Lung (tissue), 12 donors: ENCODE results near the gene PTF1A. TPM values are rescaled to one million over a fixed set of nuclear protein-coding genes. Genes with fewer than 3 reads are reported as not detected.

ENCODE experiments used
- ATAC-seq: fragments of 200-7000 bp; cut with Tn5 transposase; one replicate; pipeline ENCODE4 v1.9.1; 2020; ENCODE audit warnings: moderate number of reproducible peaks; ENCODE audit not compliant: insufficient read depth, low FRiP score
- DNase-seq, 3 donors: peaks; one replicate each; pipeline ENCODE4 v3.0.0-alpha.2; 2013 to 2017
- H3K27ac ChIP-seq, 2 donors: one replicate each; pipeline ENCODE4 v1.5.1; 2013; ENCODE audit warnings: mild to moderate bottlenecking in 2 of 2, moderate library complexity in 2 of 2, control low read depth in 1 of 2, inconsistent platforms in 1 of 2, low read depth in 1 of 2, low read length in 1 of 2
- H3K27me3 ChIP-seq, 3 donors: one replicate each; pipeline ENCODE4 v1.5.1; 2013; ENCODE audit warnings: low read length in 2 of 3; ENCODE audit not compliant: control insufficient read depth in 3 of 3, insufficient read depth in 3 of 3
- H3K36me3 ChIP-seq, 4 donors: one replicate each; pipeline ENCODE4 v1.5.1; 2013; ENCODE audit warnings: low read length in 4 of 4, mild to moderate bottlenecking in 1 of 4, moderate library complexity in 1 of 4; ENCODE audit not compliant: control insufficient read depth in 4 of 4, insufficient read depth in 4 of 4
- H3K4me1 ChIP-seq, 5 donors: one replicate each; pipeline ENCODE4 v1.5.1; 2013; ENCODE audit warnings: low read length in 5 of 5, mild to moderate bottlenecking in 2 of 5, moderate library complexity in 1 of 5; ENCODE audit not compliant: control insufficient read depth in 5 of 5, insufficient read depth in 5 of 5
- H3K4me3 ChIP-seq: one replicate; pipeline ENCODE4 v1.5.1; 2013; ENCODE audit warnings: mild to moderate bottlenecking, control low read depth, moderate library complexity
- H3K9ac ChIP-seq, 2 donors: one replicate each; pipeline ENCODE4 v1.5.1; 2013; ENCODE audit warnings: low read length in 2 of 2, control low read depth in 1 of 2; ENCODE audit not compliant: insufficient read depth in 1 of 2
- H3K9me3 ChIP-seq, 4 donors: one replicate each; pipeline ENCODE4 v1.5.1; 2013; ENCODE audit warnings: low read length in 3 of 4, mild to moderate bottlenecking in 1 of 4, moderate library complexity in 1 of 4; ENCODE audit not compliant: control insufficient read depth in 4 of 4, insufficient read depth in 3 of 4
- WGBS, 2 donors: extraction: QIAGEN DNeasy Blood & Tissue Kit; methylation state at CpG; one replicate each; pipeline ENCODE4 v1.1.7; 2013; 5-methylcytosine and 5-hydroxymethylcytosine counted together
- polyA plus RNA-seq, 2 donors: library from polyadenylated mRNA; stranded (reverse); fragments of 200-250 nt; gene quantifications; one replicate each; pipeline ENCODE4 v1.2.1, GENCODE V29; 2013
- total RNA-seq, 2 donors: library from RNA; depleted of rRNA in 1 of 2; stranded (reverse); fragments of >200 nt in 1 of 2; gene quantifications; one replicate each; pipeline ENCODE4 v1.2.1, GENCODE V29; 2014 to 2021
- TF ChIP-seq, protein P1 (sequence below): IDR thresholded peaks from 2 replicates; pipeline ENCODE4 v1.5.1; 2012; ENCODE audit warnings: mild to moderate bottlenecking; ENCODE audit errors: control extremely low read depth, extremely low read depth
- donor health status: control.
- donor health status: control.
- donor health status: Bipolar disorder and iron deficiency.
- donor health status: healthy.
- donor health status: DM: yes; HTN: yes; CAD: no.

The PTF1A gene
- total and polyA plus RNA-seq, 4 donors = not detected

DNA sequence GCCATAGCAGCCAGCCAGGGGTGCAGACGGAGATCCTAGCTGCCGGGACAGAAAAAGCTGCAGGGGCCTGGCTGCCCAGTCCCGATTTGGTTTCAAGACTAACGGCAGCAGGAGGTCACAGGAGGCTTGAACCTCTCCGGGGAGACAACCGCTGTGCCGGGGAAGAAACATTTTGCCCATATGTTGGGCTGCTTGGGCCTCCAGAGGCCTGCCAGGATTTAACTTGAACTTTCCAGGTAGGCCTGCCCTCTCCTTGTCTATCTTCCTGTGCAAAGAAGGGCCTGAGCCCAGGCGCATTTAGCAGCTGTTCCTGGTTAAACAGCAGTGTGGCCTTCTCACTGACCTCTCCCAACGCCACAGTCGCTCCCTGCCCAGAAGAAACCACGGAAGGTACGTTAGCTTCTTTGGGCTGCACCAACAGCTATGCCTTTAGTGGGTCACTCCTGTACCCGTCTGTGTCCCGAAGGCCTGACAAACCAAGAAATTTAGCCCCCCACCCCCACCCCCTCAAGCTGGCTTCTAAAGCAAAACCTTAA is 17.1 kb upstream of the PTF1A start:
- Histone ChIP-seq H3K9ac (no peak overlapping the region), H3K27me3 (peaks cover 45 to 83% (median 65%) of the 10 kb centered on the region in 3 donors), H3K27ac (no peak overlapping the region), H3K9me3 (peaks cover 0 to 16% (median 0%) of the 10 kb centered on the region in 4 donors), H3K36me3 (no peaks in the 10 kb centered on the region), H3K4me1 (peaks cover 0 to 11% (median 0%) of the 10 kb centered on the region in 5 donors), H3K4me3 (no peak overlapping the region)
- ATAC-seq (no peak), DNase-seq (no peak)
- TF ChIP-seq, protein P1, sequence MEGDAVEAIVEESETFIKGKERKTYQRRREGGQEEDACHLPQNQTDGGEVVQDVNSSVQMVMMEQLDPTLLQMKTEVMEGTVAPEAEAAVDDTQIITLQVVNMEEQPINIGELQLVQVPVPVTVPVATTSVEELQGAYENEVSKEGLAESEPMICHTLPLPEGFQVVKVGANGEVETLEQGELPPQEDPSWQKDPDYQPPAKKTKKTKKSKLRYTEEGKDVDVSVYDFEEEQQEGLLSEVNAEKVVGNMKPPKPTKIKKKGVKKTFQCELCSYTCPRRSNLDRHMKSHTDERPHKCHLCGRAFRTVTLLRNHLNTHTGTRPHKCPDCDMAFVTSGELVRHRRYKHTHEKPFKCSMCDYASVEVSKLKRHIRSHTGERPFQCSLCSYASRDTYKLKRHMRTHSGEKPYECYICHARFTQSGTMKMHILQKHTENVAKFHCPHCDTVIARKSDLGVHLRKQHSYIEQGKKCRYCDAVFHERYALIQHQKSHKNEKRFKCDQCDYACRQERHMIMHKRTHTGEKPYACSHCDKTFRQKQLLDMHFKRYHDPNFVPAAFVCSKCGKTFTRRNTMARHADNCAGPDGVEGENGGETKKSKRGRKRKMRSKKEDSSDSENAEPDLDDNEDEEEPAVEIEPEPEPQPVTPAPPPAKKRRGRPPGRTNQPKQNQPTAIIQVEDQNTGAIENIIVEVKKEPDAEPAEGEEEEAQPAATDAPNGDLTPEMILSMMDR = no peak
- WGBS, 2 donors = 10 to 18% methylated on average over 14 of the region's 14 CpGs

DNA sequence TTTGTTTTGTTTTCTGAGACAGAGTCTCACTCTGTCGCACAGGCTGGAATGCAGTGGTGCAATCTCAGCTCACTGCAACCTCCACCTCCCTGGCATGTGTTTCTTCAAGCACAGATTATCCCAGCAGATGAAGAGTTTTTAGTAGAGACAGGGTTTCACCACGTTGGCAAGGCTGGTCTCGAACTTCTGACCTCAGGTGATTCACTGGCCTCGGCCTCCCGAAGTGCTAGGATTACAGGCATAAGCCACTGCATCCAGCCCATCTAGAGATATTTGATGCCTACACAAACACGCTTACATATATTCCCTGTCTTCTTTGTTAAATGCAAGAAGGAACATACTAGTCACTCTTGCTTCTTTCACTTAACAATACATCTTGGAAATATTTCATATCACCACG is 5.9 kb upstream of the PTF1A start:
- no peak for ATAC-seq

DNA sequence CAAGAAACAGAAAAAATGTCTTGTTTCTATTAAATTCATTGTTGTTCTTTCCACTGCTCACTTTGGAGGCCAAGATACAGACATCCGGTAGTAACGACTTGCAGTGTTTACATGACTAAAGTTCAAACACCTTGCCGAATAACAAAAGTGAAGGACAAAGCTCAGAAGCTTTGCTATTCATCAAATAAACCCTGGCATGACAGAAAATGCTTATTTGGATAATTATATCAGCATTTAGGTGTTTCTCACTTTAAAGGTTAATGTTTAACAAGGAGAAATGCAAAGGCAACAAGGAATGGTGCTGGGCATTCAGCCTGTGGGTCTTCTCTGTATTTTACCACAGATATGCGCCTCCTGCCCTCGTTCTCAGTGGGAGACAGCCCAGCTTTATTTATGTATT is 5.4 kb upstream of the PTF1A start:
- Histone ChIP-seq H3K27ac (no peak overlapping the region), H3K9me3 (no peaks in the 10 kb centered on the region), H3K9ac (no peak overlapping the region), H3K4me1 (no peaks in the 10 kb centered on the region), H3K36me3 (no peaks in the 10 kb centered on the region), H3K4me3 (no peak overlapping the region), H3K27me3 (peaks cover 0 to 70% (median 54%) of the 10 kb centered on the region in 3 donors)
- 21 to 25% methylated on average over 5 of the region's 5 CpGs for WGBS, 2 donors
- DNase-seq = no peak
- TF ChIP-seq, protein P1 = no peak
- no peak for ATAC-seq

More for the DNA sequence above, 5.9 kb upstream of the PTF1A start:
- Histone ChIP-seq H3K4me3 (no peak overlapping the region), H3K4me1 (no peaks in the 10 kb centered on the region), H3K27ac (no peak overlapping the region), H3K9me3 (no peaks in the 10 kb centered on the region), H3K27me3 (peaks cover 0 to 75% (median 54%) of the 10 kb centered on the region in 3 donors), H3K36me3 (no peaks in the 10 kb centered on the region), H3K9ac (no peak overlapping the region)
- no peak for DNase-seq
- TF ChIP-seq, protein P1 = no peak
- WGBS, 2 donors = 59 to 66% methylated on average over 7 of the region's 7 CpGs

DNA sequence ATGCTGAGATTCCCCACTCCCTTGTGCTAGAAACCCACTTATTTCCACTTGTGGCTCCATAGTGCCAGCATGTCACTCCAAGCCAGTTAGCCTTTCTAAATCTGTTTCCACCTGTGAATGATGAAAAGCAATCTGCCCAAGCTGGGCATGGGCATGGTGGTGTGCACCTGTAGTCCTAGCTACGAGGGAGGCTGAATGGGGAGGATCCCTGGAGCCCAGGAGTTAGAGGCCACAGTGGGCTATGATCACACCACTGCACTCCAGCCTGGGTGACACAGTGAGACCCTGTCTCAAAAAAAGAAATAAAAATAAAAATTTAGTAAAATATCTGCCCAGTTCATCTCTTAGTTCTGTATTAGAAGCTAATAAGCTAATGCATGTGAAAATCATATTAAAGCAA is 5.0 kb upstream of the PTF1A start:
- DNase-seq (no peak), ATAC-seq (no peak)
- Histone ChIP-seq H3K27me3 (peaks cover 5 to 66% (median 54%) of the 10 kb centered on the region in 3 donors), H3K9ac (no peak overlapping the region), H3K4me3 (no peak overlapping the region), H3K9me3 (no peaks in the 10 kb centered on the region), H3K36me3 (no peaks in the 10 kb centered on the region), H3K4me1 (peaks cover 0 to under 1% (median 0%) of the 10 kb centered on the region in 5 donors), H3K27ac (no peak overlapping the region)
- TF ChIP-seq, protein P1 = no peak
- 82 to 86% methylated on average over 1 of the region's 1 CpG for WGBS, 2 donors
